DMS53 (cell line): ENCODE data around the gene C8B.

Experiments
- DNase-seq: peaks from one replicate; lab custom pipeline; 2025; lab: John Stamatoyannopoulos, UW

C8B gene

DNA sequence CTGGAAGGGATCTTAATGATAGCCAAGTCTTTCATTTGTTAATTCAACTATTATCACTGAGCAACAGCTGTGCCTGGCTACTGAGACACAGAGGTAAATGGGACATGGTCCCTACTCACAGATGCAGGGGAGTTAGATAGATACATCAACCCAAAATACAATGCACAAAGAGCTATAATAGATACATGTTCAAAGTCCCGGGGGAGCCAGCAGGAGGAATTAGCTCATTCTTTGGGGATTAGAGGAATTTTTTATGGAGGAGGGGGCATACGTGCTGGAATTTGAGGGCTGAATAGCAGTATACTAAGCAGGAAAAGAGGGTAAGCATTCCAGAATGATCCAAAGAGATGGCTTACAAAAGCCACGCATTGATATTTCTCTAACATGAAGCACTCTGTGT, 34.6 kb downstream of the C8B start:
- no peak for DNase-seq

DNA sequence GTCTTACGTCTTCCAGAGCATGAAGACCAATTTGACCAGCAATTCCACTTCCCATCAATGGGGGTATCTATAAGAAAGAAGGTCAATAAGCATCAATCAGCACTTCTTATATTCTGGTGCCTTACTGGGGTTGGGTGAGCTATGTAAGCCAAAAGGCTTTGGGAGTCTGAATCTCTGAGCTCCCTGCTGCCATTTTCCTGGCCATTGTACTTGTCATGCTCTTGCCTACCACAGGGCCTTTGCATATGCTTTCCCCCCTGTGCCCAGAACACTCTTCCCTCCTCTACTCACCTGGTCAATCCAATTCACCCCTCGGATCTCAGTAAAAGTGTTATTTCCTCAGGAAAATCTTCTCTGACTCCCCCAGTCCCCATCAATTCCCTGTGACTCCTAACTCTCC, 36.3 kb downstream of the C8B start:
- DNase-seq, result no peak

DNA sequence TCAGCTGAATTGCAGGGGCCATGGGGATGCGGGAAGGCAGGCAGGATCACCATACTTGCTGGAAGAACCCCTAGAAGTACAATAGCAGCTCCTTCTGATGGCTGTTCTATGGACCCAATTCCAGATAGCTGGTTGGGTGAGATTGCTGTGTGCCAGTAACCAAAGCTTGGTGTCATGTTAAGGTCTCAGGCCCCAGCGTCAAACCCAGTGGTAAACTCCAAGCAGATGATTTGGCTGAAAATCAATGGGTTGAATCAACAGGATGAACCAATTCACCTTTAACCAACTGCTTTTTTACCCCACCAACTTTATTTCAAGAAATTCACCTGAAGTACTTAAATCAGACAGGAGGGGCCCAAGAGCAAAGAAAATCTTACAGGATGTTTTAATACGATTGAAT, 37.8 kb downstream of the C8B start:
- no peak for DNase-seq

DNA sequence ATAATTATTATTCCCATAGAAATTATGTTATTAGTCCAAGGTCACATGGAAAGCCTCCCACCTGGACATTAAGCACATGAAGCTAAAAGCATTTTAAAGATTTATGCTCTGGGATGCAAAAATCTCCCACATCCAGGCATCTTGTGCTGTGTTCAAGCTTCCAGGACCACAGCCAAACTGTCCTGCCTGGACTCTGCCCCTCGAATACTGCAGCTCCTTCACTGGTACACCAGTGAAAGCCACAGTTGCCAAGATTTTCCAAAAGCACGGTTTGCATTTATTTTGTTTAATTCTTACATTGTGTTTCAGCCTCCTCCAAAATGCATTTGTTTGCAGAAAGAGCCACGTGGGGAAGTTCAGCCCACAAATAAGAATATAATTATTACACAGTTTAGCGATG, 38.6 kb downstream of the C8B start:
- DNase-seq, result no peak

DNA sequence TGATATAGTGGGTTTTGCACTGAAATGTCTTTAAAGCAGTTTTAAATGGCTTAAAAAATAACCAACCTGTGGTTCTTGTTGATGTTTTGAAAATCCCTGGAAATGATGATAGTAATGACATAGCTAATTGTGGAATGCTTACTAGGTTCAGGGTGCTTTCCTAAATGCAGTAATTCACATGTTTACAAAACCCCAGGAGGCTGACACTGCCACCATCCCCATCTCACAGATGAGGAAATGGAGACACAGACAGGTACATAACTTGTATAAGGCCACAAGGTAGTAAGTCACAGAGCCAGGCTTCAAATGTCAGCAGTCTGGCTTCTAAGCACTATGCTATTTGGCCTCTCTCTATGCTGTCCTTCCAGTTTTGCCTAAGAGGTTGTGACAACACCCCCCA, 40.6 kb downstream of the C8B start:
- peak; percentile 33 for DNase-seq

DNA sequence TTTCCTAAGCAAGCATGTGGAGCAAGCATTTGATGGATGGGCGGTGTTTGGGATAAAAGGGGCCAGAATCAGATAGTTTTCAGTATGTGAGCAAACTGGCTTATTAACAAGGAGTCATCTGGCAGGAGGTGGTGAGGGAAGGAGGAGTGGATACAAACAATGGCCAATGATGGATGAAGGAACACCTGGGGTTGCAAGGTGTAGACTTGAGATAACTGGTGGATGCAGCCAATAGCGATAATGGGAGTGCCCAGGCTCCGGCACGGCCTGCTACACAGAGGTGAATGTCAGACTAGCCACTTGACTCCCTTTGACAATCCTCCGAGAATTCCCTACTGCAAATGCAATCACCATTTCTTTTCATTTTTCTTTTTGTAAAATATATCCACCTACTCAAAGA, 41.7 kb downstream of the C8B start:
- no peak for DNase-seq

DNA sequence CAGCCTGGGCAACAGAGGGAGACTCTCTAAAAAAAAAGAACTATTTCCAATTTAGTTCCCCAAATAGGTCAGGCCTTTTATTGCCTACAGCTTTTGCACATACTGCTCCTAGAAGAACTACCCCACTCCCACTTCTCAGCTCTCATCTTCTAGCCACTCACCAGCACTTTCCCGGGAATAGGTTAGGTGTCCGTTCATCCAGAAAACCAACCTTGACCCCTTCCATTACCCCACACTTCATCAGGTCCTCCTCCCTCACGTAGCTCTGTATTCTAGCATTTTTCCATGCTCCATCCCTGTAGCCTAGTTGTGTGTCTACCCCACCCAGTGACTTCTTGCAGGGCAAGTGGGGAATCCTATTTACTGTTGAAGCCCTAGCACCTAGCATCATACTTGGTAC, 42.6 kb downstream of the C8B start:
- DNase-seq, result no peak

DNA sequence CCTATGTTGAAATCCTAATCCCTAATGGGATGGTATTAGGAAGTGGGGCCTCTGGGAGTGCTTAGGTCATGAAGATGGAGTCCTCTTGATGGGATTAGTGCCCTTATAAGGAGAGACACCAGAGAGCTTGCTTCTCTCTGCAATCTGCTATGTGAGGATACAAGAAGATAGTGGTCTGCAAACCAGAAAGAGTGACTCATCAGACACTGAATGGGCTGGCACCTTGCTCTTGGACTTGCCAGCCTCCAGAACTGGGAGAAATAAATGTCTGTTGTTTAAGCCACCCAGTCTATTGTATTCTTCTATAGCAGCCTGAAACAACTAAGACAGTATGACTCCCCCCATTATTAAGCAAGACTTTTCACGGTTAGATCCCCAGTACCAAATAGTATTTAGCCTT, 43.3 kb downstream of the C8B start:
- DNase-seq, result peak; percentile 31

DNA sequence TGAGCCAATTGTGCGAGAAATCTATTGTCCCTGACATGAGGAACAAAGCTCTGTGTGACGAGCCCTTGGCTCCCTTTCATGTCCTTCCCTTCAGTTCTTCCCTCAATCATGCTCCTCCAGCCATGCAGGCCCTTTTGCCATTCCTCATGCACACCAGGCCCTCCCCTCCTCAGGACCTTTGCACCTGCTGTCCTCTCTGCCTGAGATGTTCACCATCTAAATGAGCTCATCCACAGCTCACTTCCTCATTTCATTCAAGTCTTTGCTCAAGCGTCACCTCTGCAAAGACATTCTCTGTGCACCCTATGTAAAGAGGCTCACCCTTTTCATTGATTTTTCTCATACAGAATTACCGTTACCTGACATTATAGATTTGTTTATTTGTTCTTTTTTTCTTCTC, 43.7 kb downstream of the C8B start:
- peak; percentile 36 for DNase-seq

DNA sequence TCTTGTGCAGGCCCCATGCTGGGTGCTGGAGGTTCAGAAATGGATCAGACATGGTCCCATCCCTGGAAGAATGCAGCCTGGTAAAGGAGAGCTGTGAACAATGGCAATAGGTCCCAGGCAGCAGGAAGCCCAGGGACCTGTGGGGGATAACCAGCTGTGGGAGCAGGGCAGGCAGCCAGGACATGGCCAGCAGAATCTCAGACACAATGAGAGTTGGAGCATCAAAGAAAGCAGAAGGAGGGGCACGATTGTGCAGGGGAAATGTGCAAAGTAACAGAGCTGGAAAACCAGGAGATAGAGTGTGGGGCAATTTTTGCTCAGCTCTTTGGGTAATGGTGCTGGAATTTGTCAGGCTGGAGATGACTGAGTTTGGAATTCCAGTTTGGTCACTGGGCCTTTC, 44.3 kb downstream of the C8B start:
- no peak for DNase-seq

DNA sequence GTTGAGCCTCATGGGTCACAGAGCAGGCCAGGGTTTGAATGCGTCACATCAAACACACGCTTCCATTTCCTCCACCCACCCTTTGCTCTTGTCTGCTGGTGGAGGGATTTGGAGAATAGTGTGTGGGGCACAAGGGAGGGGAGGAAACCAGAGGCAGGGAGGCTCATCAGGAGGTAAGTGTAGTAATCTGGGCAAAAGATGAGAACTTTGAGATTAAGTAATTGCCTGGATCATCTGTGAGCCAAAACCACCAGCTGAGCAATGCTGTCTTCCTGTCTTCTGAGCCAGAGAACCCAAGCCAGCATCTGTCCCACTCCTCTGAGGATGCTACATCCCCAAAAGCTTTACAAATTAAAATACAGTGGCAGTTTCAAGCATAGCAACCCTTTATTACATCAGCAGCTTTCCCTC, 45.2 kb downstream of the C8B start:
- no peak for DNase-seq

DNA sequence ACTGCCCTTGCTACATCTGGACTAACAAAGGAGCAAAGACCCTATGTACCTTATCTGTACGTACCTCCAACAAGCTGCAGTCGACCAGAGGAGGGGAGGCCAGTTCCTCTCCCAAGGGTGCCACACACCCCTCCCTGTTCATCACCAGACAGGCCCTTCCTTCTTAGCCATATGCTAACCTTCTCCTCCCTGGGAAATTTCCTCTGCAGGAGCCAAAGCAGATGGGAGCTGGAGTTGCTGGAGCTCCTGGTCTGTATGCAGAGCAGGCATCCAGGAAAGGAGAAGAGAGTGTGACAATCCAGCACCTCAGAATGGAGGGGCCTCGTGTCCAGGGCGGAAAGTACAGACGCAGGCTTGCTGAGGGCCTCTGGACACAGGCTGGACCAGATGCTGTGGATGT, 48.5 kb downstream of the C8B start:
- DNase-seq, result no peak

DNA sequence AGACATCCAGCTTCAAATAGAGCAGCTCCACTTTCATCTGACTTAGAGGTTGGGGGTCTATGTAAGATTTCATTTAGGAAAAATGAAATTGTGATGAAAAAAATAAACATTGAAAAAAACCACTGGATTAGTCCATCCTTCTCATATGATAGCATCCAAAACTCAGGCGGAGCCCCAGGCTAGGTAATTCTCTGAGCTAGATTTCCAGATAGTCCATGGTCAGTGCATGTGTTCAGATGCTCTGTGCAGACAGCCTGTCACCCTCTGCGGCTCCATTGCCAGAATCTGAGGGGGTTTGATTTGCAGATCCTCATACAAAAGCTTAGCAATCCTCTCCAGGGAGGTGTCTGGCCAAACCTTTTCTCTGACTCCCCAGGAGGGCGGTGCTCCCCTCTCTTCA, 49.2 kb downstream of the C8B start:
- DNase-seq, result no peak

DNA sequence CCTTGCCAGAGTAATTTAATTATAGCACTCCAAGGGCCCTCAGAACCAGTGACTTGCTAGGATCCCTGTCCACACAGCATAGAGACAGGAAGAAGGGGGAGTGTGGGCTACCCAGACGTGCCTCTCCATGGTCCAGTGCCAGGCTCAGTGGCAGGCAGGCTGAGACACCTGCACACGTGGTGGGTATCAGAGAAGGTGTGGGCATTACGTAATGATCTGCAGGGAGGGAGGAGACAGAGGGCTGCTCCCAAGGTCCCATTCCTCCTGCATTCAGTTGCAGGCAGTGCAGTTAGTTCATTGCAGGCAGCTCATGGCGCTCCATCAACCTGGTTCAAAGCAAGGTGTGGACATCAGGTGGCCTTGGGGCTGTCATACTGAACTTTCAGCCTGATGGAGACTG, 49.9 kb downstream of the C8B start:
- peak; percentile 97 for DNase-seq

DNA sequence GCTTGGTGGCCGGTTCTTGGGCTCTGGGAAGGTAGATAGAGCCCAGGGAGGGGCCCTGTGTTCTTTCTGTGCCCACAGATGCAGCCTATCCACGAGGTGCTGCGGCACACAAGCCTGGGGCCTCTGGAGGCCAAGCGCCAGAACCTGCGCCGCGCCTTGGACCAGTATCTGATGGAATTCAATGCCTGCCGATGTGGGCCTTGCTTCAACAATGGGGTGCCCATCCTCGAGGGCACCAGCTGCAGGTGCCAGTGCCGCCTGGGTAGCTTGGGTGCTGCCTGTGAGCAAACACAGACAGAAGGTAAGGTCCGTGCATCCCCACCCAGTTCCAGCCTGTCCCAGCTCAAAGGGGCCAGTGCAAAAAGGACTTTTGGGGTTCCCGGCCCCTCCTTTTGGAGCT, 53.5 kb downstream of the C8B start:
- no peak for DNase-seq

DNA sequence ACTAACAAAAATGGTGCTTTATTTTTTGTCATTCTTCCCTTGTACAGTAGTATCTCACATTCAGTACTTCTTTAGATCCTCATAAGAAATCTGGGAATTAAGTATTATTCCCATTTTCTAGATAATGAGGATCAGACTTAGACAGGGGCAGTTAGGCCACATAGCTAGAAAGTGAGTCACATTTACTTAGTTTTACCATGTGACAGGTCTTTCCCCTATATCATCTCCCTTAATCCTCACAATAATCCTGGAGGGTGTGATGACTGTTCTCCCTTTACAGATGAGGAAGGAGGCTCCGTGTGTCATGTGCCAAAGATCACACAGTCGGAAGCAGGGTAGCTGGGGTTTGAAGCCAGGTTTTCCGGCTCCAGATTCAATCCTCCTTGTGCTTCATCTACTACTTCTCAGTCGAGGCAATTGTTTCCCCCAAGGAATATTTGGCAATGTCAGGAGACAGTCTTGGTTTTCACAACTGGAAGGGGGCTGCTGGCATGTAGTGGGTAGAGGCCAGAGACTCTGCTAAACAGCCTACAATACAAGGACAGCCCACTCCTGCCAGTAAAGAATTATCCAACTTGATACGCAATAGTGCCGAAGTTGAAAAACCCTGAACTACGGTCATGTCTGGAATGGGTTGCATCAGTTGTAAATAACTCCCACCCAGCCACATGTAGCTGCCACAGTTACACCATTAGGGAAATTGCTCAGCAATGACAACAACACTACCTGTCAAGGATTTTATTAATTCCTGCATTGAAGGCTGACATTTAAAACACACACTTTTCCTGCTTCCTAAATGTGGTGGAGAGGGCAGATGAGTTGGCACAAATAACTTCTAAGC, 54.5 kb downstream of the C8B start:
- no peak for DNase-seq

DNA sequence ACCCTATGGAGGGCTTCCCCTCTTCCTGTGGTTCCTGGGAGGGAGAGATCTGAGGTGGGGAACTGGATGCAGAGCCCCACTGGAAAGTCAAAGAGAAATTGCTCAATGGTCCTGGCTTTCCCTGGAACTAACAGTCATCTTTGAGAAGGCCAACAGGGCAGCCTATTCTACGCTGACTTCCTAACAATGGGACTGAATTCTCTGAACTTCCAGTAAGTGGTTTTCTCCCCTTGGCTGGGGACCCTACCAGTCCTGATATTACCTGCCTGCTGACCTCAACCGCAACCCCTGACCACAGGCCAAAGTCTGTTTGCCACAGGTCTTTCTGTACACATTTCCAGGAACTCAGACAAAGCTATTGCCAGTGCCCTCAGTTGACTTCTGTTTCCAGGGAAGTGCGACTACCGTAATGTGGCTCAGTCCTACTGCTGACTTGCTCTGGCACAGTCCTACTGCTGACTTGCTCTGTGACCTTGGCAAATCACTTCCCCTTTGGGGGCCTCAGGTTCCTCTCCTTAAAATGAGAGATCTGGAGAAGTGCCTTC, 55.3 kb downstream of the C8B start:
- DNase-seq, result no peak

DNA sequence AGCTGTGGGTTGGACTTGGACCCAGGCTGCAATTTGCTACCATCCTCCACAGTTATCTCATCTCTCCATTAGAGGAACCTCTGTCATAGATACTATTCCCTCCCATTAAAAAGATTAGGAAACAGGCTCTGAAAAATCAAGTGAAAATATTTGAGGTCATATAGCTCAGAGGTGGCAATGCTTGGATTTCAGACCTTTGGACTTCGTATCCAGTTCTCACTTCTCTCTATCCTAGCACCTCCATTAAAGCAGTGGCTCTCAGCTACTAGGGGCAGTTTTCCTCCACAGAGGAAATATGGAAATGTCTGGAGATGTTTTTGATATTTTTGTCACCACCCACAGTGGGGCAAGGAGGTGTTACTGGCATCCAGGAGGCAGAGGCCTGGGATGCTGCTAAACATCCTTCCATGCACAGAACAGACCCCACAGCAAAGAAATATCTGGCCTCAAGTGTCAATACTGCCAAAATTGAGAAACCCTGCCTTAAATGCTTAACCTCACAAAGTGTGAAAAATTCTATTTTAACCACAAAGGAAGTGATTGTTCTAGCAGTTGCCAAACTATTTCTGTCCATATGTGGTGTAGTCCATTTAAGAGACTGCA, 57.1 kb downstream of the C8B start:
- no peak for DNase-seq

DNA sequence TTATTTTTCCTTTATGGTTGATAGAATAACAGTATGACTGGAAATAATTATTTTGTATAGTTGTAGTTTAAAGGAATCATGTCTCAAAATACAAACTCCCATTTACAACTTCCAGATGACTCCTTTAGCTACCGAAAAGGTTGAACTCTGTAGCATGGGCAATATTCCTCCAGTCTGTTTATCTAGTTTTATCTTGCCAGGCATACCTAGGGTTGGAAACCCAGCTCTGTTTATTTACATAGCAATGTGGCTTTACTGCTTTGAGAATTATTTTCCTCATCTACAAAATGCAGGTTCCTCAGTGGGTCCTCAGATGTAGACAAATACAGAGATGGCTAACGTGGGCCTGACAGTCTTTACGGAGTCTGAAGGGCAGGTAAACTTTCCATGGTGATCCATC, 60.1 kb downstream of the C8B start:
- no peak for DNase-seq

DNA sequence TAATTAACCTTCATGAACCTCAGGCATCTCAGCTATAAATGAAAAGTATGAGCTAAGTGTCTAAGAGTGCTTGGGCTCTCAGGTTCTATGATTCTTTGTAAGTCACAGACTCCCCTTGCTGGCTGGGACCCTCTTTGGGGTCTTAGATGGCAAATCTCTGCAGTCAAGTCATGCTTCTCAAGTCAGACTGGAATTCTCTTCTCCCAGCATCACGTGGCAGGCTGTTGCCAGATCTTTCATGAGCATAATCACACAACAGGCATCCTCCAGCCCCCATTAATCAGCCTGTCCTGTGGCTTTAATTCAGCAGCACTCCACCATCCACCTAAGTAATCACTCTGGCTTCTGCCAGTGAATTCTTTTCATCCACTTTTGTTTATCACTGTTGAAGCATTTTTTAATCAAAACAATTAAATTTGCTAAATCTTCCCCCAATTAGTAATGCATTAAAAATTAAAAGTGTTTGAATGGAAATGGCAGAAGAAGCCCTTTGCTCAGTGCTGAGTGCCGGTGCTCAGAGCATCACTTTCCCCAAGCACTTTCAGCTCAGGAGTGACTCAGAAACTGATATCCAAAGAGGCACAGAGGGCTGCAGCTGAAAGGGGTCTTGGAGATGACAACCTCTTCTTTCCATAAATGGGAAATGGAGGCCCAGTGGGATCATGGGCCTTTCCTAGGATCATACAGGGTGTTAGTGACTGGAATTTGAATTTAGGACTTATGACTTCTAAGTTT, 61.0 kb downstream of the C8B start:
- no peak for DNase-seq

DNA sequence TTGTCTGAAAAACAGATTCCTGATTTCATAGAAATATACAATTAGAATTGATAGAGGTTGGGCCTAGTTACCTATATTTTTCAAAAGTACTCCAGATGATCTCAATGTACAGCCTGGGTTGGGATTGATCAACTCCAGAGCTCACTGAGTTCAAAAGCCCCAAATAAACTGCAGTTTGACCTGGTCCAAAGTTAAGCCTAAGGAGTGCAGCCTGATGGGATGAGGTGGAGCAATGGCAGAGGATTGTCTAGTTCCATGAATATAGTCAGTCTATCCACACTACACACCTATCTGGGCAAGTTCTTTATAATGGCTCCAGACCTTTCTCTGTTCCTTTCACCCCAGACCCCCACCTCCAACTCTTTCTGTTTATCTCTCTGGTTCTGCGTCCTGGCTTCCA, 62.0 kb downstream of the C8B start:
- DNase-seq, result no peak

DNA sequence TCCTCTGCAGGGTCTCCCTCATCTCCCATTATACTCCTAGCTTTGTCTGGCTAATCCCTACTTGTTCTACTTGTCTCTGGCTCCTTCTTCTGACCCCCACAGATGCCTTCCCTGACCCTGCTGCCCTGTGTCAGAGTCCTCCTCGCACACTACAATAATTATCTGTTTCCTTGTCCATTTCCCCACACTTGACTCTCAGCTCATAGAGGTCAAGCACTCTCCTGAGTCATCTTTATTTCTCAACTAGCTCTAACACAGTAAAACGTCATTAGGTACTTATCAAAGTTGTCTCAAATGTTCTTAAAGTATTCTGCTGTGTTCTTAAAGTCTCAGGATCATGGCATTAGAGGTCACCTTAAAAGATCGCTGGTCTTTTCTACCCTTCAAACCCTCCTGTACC, 64.1 kb downstream of the C8B start:
- peak; percentile 57 for DNase-seq

DNA sequence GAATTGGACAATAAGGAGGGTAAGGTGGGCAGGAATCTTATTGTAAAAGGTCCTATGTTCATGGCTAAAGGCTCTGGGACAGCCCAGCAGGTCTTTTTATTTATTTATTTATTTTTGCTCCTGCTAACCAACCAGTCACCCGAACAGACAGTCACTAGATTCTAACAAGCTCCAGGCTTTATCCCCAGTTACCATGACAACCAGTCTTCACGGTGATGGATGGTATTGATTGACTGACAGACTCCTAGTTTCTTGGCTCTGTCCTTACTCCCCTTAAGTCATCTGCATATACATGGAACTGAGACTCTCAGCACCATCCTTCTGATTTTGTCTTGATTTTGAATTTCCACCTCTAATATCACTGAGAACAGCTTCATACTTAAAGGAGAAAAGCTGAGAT, 66.9 kb downstream of the C8B start:
- peak; percentile 16 for DNase-seq
